ENCODE data around the gene SPINK1. TPM values are rescaled to one million over a fixed set of nuclear protein-coding genes. Genes with fewer than 3 reads are reported as not detected.

The SPINK1 gene, protein sequence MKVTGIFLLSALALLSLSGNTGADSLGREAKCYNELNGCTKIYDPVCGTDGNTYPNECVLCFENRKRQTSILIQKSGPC
- total RNA-seq: not detected in 2 replicates
- long read RNA-seq: 0 reads

DNA sequence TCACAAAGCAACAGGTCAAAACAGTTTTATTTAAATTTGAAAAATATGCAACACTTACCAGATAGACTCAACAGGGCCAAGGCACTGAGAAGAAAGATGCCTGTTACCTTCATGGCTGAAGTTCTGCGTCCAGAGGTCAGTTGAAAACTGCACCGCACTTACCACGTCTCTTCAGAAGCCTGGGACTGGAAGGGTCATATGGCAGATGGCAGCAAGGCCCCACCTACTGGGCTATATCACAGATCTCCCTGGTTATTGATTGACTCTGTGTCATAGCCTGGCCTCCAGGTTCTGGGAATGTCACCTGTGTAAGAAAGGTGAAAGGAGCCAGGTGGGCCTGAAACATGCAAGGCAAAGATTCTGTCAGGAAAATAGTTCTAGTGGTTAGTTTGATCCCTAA lies at the start of gene SPINK1:
SPINK1 (minus strand) TSS at position 207 of the 400 bp plus-strand sequence; CDS start at position 113, 94 bp downstream.
- Mint-ChIP-seq H3K9me3 (no peaks in the 10 kb centered on the region), H3K27ac (ENCODE audit: unreplicated experiment) (no peak within 1 kb of the TSS)
- DNase-seq (ENCODE audit: low read depth, low spot score): no peak

DNA sequence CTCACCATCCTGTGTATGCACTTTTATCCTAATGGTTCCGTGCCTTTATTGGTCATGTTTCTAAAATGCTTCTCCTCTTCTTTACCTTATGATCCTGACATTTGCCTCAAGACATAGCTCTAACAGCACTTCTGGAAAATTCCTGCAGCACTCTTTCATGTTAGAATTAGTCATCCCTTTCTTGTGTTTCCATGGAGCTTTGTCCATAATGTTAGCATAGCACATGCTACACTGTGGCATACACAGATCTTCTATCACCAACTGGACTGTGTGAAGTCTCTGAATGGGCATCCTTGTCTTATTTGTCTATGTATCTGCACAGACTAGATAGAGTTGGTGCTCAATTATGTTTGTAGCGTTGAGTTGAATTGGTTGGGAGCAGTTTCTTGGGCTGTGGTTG lies 49.0 kb upstream of the SPINK1 start:
- Mint-ChIP-seq H3K27me3 (ENCODE audit: low read depth) (peaks cover 29% of the 10 kb centered on the region), H3K9me3 (no peaks in the 10 kb centered on the region), H3K36me3 (ENCODE audit: low read depth) (no peaks in the 10 kb centered on the region), H3K4me1 (no peaks in the 10 kb centered on the region), H3K27ac (ENCODE audit: unreplicated experiment) (no peak overlapping the region), H3K4me3 (no peak overlapping the region)
- TF ChIP-seq, protein P1, sequence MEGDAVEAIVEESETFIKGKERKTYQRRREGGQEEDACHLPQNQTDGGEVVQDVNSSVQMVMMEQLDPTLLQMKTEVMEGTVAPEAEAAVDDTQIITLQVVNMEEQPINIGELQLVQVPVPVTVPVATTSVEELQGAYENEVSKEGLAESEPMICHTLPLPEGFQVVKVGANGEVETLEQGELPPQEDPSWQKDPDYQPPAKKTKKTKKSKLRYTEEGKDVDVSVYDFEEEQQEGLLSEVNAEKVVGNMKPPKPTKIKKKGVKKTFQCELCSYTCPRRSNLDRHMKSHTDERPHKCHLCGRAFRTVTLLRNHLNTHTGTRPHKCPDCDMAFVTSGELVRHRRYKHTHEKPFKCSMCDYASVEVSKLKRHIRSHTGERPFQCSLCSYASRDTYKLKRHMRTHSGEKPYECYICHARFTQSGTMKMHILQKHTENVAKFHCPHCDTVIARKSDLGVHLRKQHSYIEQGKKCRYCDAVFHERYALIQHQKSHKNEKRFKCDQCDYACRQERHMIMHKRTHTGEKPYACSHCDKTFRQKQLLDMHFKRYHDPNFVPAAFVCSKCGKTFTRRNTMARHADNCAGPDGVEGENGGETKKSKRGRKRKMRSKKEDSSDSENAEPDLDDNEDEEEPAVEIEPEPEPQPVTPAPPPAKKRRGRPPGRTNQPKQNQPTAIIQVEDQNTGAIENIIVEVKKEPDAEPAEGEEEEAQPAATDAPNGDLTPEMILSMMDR (conservative IDR thresholded peaks at IDR 0.05): no peak
- DNase-seq (ENCODE audit: low read depth, low spot score): no peak

More for the DNA sequence above, at the start of gene SPINK1:
- no peak within 1 kb of the TSS for H3K4me3 Mint-ChIP-seq
- H3K4me1 Mint-ChIP-seq: no peaks in the 10 kb centered on the region
- H3K36me3 Mint-ChIP-seq (ENCODE audit: low read depth): no peaks in the 10 kb centered on the region
- TF ChIP-seq, protein P1 (conservative IDR thresholded peaks at IDR 0.05): no peak
- H3K27me3 Mint-ChIP-seq (ENCODE audit: low read depth): no peaks in the 10 kb centered on the region

DNA sequence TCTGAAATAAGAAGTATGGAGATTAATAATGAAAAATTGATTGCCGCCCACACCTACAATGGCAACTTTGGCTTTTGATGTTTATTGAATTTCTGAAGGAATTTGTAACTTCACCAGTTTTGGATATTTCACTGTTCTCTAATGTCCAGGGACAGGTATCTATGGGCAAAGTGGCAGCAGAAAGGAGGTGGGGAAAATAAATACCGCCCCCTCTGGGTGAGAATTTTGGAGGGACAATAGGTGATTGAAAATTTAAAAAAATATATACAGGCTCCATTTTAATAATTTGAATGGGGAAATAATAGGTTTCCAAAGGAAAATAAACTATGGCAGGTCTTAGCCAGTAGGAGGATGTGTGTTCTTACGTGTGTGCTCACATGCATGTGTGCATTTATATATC lies 48.3 kb upstream of the SPINK1 start:
- Mint-ChIP-seq H3K36me3 (ENCODE audit: low read depth) (no peaks in the 10 kb centered on the region), H3K27me3 (ENCODE audit: low read depth) (peaks cover 30% of the 10 kb centered on the region), H3K27ac (ENCODE audit: unreplicated experiment) (no peak overlapping the region), H3K4me3 (no peak overlapping the region), H3K9me3 (no peaks in the 10 kb centered on the region), H3K4me1 (peaks cover 4% of the 10 kb centered on the region)
- no peak for DNase-seq (ENCODE audit: low read depth, low spot score)
- TF ChIP-seq, protein P1 (conservative IDR thresholded peaks at IDR 0.05): no peak

DNA sequence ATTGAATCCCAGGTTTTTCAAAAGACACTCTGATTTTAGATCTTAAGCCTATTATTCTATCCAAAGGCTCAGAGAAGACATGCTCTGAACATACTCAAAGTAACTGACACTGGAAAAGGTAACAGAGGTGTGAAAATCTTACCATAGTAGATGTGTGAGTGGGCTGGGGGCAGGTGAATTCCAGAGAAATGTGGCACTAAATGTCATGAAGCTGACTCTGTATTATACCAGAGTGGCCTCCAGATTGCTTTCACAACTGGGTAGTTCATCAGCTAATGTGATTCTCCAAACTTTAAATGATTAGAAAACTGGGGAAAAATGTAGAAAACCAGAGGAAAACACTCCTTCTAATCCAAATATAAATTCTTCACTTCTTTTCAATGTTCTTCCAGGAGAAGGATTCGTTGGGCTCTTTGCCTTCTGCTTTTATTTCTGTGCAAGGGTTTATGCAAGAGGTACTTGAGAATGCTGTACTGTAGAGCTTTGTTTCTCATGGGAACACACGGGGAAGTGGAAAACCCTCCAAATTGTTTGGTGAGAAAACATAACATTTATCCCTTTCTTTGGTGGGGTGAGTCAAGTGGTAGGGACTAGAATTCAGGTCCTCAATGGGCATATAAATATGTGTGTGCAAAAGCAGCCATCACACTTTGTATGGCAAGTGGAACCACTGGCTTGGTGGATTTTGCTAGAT lies 46.7 kb upstream of the SPINK1 start, which contains the start of gene SCGB3A2:
SCGB3A2 (plus strand) TSS at position 646 of the 694 bp plus-strand sequence. CDS start 93 bp downstream, outside the sequence.
- Mint-ChIP-seq H3K4me1 (peaks cover 7% of the 10 kb centered on the region), H3K4me3 (no peak within 1 kb of the TSS), H3K9me3 (peaks cover under 1% of the 10 kb centered on the region), H3K27ac (ENCODE audit: unreplicated experiment) (no peak within 1 kb of the TSS), H3K27me3 (ENCODE audit: low read depth) (peaks cover 36% of the 10 kb centered on the region), H3K36me3 (ENCODE audit: low read depth) (peaks cover 8% of the 10 kb centered on the region)
- TF ChIP-seq, protein P1 (conservative IDR thresholded peaks at IDR 0.05): no peak
- DNase-seq (ENCODE audit: low read depth, low spot score): no peak

DNA sequence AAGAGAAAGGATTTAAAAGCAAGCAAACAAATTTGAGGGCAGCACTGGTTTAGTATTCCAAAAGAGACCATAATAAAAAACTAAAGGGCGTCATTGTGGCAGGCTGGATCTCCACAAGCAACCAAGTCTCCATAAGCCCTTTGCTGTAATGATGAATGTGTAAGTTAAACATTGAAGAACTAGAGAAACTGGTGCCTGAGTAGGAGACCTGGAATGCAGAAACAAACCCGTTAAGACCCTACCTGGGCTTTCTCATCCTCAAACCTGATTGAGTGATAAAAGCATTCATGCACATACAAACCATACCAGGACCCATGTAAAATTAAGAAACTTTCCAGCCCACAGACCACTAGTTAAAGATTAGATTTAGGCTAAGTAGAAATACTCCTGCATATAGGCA lies 45.2 kb upstream of the SPINK1 start:
- Mint-ChIP-seq H3K4me1 (peaks cover 13% of the 10 kb centered on the region), H3K9me3 (peaks cover 3% of the 10 kb centered on the region), H3K4me3 (no peak overlapping the region), H3K27ac (ENCODE audit: unreplicated experiment) (no peak overlapping the region), H3K36me3 (ENCODE audit: low read depth) (peaks cover 19% of the 10 kb centered on the region), H3K27me3 (ENCODE audit: low read depth) (peaks cover 52% of the 10 kb centered on the region)
- no peak for DNase-seq (ENCODE audit: low read depth, low spot score)
- TF ChIP-seq, protein P1 (conservative IDR thresholded peaks at IDR 0.05): no peak

Data from neural crest cell (in vitro differentiated cells).